Measurements from ENCODE around the gene EIF4G3.
"Not testable (repeated sequence)": the region's sequence is repeated elsewhere in the genome, so short reads cannot be mapped to it uniquely, and the experiment has no call there.

Gene EIF4G3

GRCh38 chr1:21028520-21029145, 148.1 kb downstream of the EIF4G3 start:
- H3K4me1 ChIP-seq = no peaks in the 10 kb centered on the region
- H3K27ac ChIP-seq = no peak overlapping the region
- no peak overlapping the region for H3K9ac ChIP-seq
- no peaks in the 10 kb centered on the region for H3K36me3 ChIP-seq (ENCODE audit: control insufficient read depth, insufficient read depth, low read length)
- no peak for TF ChIP-seq CTCF (IDR thresholded peaks at IDR 0.05)
- no peak overlapping the region for H3K4me3 ChIP-seq (ENCODE audit: low read depth, low read length)
- no peak overlapping the region for H2AFZ ChIP-seq
- no peaks in the 10 kb centered on the region for H3K79me2 ChIP-seq
- H3K4me2 ChIP-seq (ENCODE audit: low read length) = no peak overlapping the region
- H3K9me3 ChIP-seq (ENCODE audit: control insufficient read depth, low read length) = no peaks in the 10 kb centered on the region
- H3K27me3 ChIP-seq (ENCODE audit: control insufficient read depth, insufficient read depth, low read length) = no peaks in the 10 kb centered on the region

- no peak for TF ChIP-seq CTCF (IDR thresholded peaks at IDR 0.05)
- H3K27me3 ChIP-seq (ENCODE audit: control insufficient read depth, insufficient read depth, low read length) = no peaks in the 10 kb centered on the region
- no peak overlapping the region for H3K4me2 ChIP-seq (ENCODE audit: low read length)
- no peak overlapping the region for H2AFZ ChIP-seq
- peaks cover under 1% of the 10 kb centered on the region for H3K4me1 ChIP-seq
- H3K36me3 ChIP-seq (ENCODE audit: control insufficient read depth, insufficient read depth, low read length) = no peaks in the 10 kb centered on the region
- no peaks in the 10 kb centered on the region for H3K79me2 ChIP-seq
- no peak overlapping the region for H3K4me3 ChIP-seq (ENCODE audit: low read depth, low read length)
- no peaks in the 10 kb centered on the region for H3K9me3 ChIP-seq (ENCODE audit: control insufficient read depth, low read length)
- H3K27ac ChIP-seq = no peak overlapping the region
- H3K9ac ChIP-seq = no peak overlapping the region
These were observed 148.9 kb downstream of the EIF4G3 start for GRCh38 chr1:21027805-21028204.

GRCh38 chr1:21024918-21025317, 151.8 kb downstream of the EIF4G3 start:
- Histone ChIP-seq H3K27ac (no peak overlapping the region), H3K79me2 (no peaks in the 10 kb centered on the region), H3K4me3 (ENCODE audit: low read depth, low read length) (peak overlapping the region; percentile 24), H2AFZ (no peak overlapping the region), H3K4me1 (peaks cover 7% of the 10 kb centered on the region), H3K9me3 (ENCODE audit: control insufficient read depth, low read length) (no peaks in the 10 kb centered on the region), H3K36me3 (ENCODE audit: control insufficient read depth, insufficient read depth, low read length) (no peaks in the 10 kb centered on the region), H3K9ac (no peak overlapping the region), H3K4me2 (ENCODE audit: low read length) (peak overlapping the region; percentile 47), H3K27me3 (ENCODE audit: control insufficient read depth, insufficient read depth, low read length) (no peaks in the 10 kb centered on the region)
- TF ChIP-seq CTCF (IDR thresholded peaks at IDR 0.05) = no peak

- H3K4me1 ChIP-seq; H3K36me3 ChIP-seq (ENCODE audit: control insufficient read depth, insufficient read depth, low read length); H3K27ac ChIP-seq: not testable (repeated sequence)
These were observed 152.4 kb downstream of the EIF4G3 start for GRCh38 chr1:21024136-21024896.

GRCh38 chr1:21022279-21023040, 154.2 kb downstream of the EIF4G3 start:
- H3K79me2 ChIP-seq = no peaks in the 10 kb centered on the region
- H3K27ac ChIP-seq = peak overlapping the region; percentile 83
- H3K4me3 ChIP-seq (ENCODE audit: low read depth, low read length) = peak overlapping the region; percentile 35
- H3K9ac ChIP-seq = no peak overlapping the region
- no peaks in the 10 kb centered on the region for H3K27me3 ChIP-seq (ENCODE audit: control insufficient read depth, insufficient read depth, low read length)
- H3K4me2 ChIP-seq (ENCODE audit: low read length) = peak overlapping the region; percentile 60
- no peak for TF ChIP-seq CTCF (IDR thresholded peaks at IDR 0.05)
- H2AFZ ChIP-seq = no peak overlapping the region
- H3K36me3 ChIP-seq (ENCODE audit: control insufficient read depth, insufficient read depth, low read length) = no peaks in the 10 kb centered on the region
- no peaks in the 10 kb centered on the region for H3K9me3 ChIP-seq (ENCODE audit: control insufficient read depth, low read length)
- H3K4me1 ChIP-seq = peaks cover 7% of the 10 kb centered on the region

More at GRCh38 chr1:21024136-21024896, 152.4 kb downstream of the EIF4G3 start:
- H3K4me2 ChIP-seq (ENCODE audit: low read length); H3K79me2 ChIP-seq; H3K9me3 ChIP-seq (ENCODE audit: control insufficient read depth, low read length); H3K27me3 ChIP-seq (ENCODE audit: control insufficient read depth, insufficient read depth, low read length); H3K9ac ChIP-seq; H2AFZ ChIP-seq; H3K4me3 ChIP-seq (ENCODE audit: low read depth, low read length): not testable (repeated sequence)
